Myometrial cell (primary cell): ENCODE measurements around the gene TBC1D8. TPM values are rescaled to one million over a fixed set of nuclear protein-coding genes. Genes with fewer than 3 reads are reported as not detected.

ENCODE experiments used
- total RNA-seq: library from RNA; depleted of rRNA; stranded (reverse); fragments of >200 nt; gene quantifications from 2 replicates; pipeline ENCODE4 v1.2.3, GENCODE V29; 2015

The TBC1D8 gene
- total RNA-seq = 7.5 and 11.3 TPM in 2 replicates

GRCh38 chr2:101151146-101151858 lies at the start of gene TBC1D8:
TSS of gene TBC1D8 (minus strand) at chr2:101151382. CDS start at chr2:101151253, 129 bp downstream.

GRCh38 chr2:101001691-101002561 lies 149.3 kb downstream of the TBC1D8 start, which contains the start of gene RPL31:
TSS of gene RPL31 (plus strand) at chr2:101002289. CDS start at chr2:101002702, 413 bp downstream.

Other genes with a start within 250 kb of the TBC1D8 start
- gene RPL31, start 149.1 kb downstream of the TBC1D8 start, total RNA-seq = 1,039 and 1,059 TPM in 2 replicates
- gene CNOT11, start 101.5 kb upstream of the TBC1D8 start, total RNA-seq = 39.5 and 52.1 TPM in 2 replicates
- gene RNF149, start 157.3 kb upstream of the TBC1D8 start, total RNA-seq = 34.0 and 34.9 TPM in 2 replicates
- gene CREG2, start 236.1 kb upstream of the TBC1D8 start, total RNA-seq = 0.18 and 0.58 TPM in 2 replicates